Measurements from ENCODE around the gene SH3TC1. TPM values are rescaled to one million over a fixed set of nuclear protein-coding genes. Genes with fewer than 3 reads are reported as not detected.
A peak's percentile ranks its signal among the peaks of the same experiment; 100 is the strongest.

SH3TC1 gene
- total and polyA plus RNA-seq, 2 of the 8 experiments (the other 6 are each of a cell fraction or from before 2014, with no cell fraction given) = 0.15 TPM; not detected in 1

GRCh38 chr4:8214136-8214535, 15.0 kb downstream of the SH3TC1 start:
- H3K36me3 ChIP-seq (ENCODE audit: control insufficient read depth in 2 of 4, insufficient read depth in 4 of 4, low read length in 3 of 4) = no peaks in the 10 kb centered on the region
- TF ChIP-seq KDM1A (IDR thresholded peaks at IDR 0.05; ENCODE audit: borderline replicate concordance, low read length) (no peak), CBX5 (IDR thresholded peaks at IDR 0.05; ENCODE audit: low read depth, low read length) (no peak), JUND (IDR thresholded peaks at IDR 0.05; ENCODE audit: low read length) (no peak), BACH1 (IDR thresholded peaks at IDR 0.05; ENCODE audit: low read length) (no peak), BCL11A (IDR thresholded peaks at IDR 0.05; ENCODE audit: low read depth in 2 of 2, low read length in 2 of 2) (no peak)

More at GRCh38 chr4:8214136-8214535, 15.0 kb downstream of the SH3TC1 start:
- ChIA-PET CTCF (ENCODE audit: partially characterized antibody) (interaction anchor here (1.0 to 4.2 kb wide), 7 partner anchors 10 to 46 kb away, joined by 3 to 23 read pairs (median 9); no protein-coding TSS in a partner anchor), POLR2A (ENCODE audit: partially characterized antibody) (no interaction called here)
- Histone ChIP-seq H3K14ac (ENCODE audit: insufficient read length) (no peak overlapping the region), H3K4me1 (replicated peaks in 1 of 4; ENCODE audit: control insufficient read depth in 3 of 4, insufficient read depth in 4 of 4, low read length in 3 of 4) (peaks cover 0 to 8% (median 0%) of the 10 kb centered on the region in 4 experiments; a peak in 3 of 7 replicates), H3K9ac (replicated peaks in 1 of 4; ENCODE audit: extremely low read depth in 1 of 4, low read depth in 3 of 4, low read length in 3 of 4) (no peak overlapping the region), H3K27me3 (replicated peaks in 1 of 4; ENCODE audit: control insufficient read depth in 3 of 4, extremely low read depth in 1 of 4, insufficient read depth in 3 of 4, low read length in 3 of 4) (no peaks in the 10 kb centered on the region), H2AK5ac (ENCODE audit: low read depth, low read length) (no peak overlapping the region), H4K91ac (replicated peaks; ENCODE audit: insufficient read length, low read length) (peak overlapping the region; percentile 47), H2BK15ac (ENCODE audit: low read length) (no peak overlapping the region), H3K79me1 (ENCODE audit: low read depth, low read length) (no peaks in the 10 kb centered on the region), H2BK20ac (ENCODE audit: low read length) (no peak overlapping the region), H3K56ac (replicated peaks; ENCODE audit: insufficient read length, low read depth, low read length) (no peak overlapping the region), H4K5ac (ENCODE audit: insufficient read length, low read depth, low read length) (no peak overlapping the region), H3K9me3 (ENCODE audit: insufficient read depth in 2 of 2, low read depth in 1 of 2, low read length in 1 of 2) (no peaks in the 10 kb centered on the region), H3K4me2 (ENCODE audit: insufficient read depth in 1 of 2, low read depth in 2 of 2, low read length in 2 of 2) (no peak overlapping the region), H2BK5ac (ENCODE audit: low read depth, low read length) (no peak overlapping the region), H3K4ac (replicated peaks; ENCODE audit: insufficient read length, low read depth, low read length) (no peak overlapping the region), H3K23ac (ENCODE audit: insufficient read length) (no peak overlapping the region), H3K79me2 (ENCODE audit: control insufficient read depth in 1 of 2, insufficient read depth in 2 of 2, low read length in 2 of 2) (no peaks in the 10 kb centered on the region), H2AFZ (ENCODE audit: low read length) (no peak overlapping the region), H2BK120ac (replicated peaks; ENCODE audit: low read depth, low read length) (no peak overlapping the region), H3K18ac (ENCODE audit: extremely low read depth, low read length) (no peak overlapping the region), H3K4me3 (ENCODE audit: extremely low read depth in 1 of 4, insufficient read depth in 2 of 4, low read depth in 3 of 4, low read length in 4 of 4) (no peak overlapping the region), H3K23me2 (ENCODE audit: low read depth, low read length) (no peaks in the 10 kb centered on the region; the same call in 1 of the 2 replicates), H4K20me1 (replicated peaks in 1 of 2; ENCODE audit: control insufficient read depth in 1 of 2, insufficient read depth in 2 of 2, low read length in 2 of 2) (no peaks in the 10 kb centered on the region), H4K8ac (ENCODE audit: extremely low read depth, insufficient read depth, low read length) (no peak overlapping the region), H3K27ac (ENCODE audit: low read depth, low read length) (no peak overlapping the region), H2BK12ac (ENCODE audit: low read depth, low read length) (no peak overlapping the region)
- 86% methylated on average over 13 of the region's 13 CpGs; no CpG with 5 or more reads in 1 of the 2 experiments for WGBS, 2 experiments (ENCODE audit: extremely low coverage in 1 of 2, insufficient coverage in 1 of 2, insufficient read length in 1 of 2, insufficient replicate concordance in 2 of 2, low coverage in 1 of 2, low lambda C conversion rate in 2 of 2, missing lambda C conversion rate in 1 of 2)
- FAIRE-seq = no peak
- DNase-seq (ENCODE audit: low read depth in 1 of 2, low spot score in 2 of 2) = no peak
